SU-DHL-6 (cell line): Measurements from ENCODE around the gene DLEU7.
A peak's percentile ranks its signal among the peaks of the same experiment; 100 is the strongest.

Source experiments
- H2AFZ ChIP-seq: fragments of 200-600 bp; sonication (generic); 2 replicates; pipeline ENCODE4 v1.6.1; 2014; ENCODE audit warnings: low read depth, mild to moderate bottlenecking, moderate library complexity, mixed read lengths, antibody characterized with exemption, low read length; ENCODE audit not compliant: severe bottlenecking
- H3F3A ChIP-seq: fragments of 200-600 bp; shearing (Covaris generic); 2 replicates; pipeline ENCODE4 v1.6.0; 2016; ENCODE audit warnings: antibody characterized with exemption, mild to moderate bottlenecking; ENCODE audit not compliant: insufficient read depth
- H3K27ac ChIP-seq: fragments of 200-600 bp; sonication (generic); 2 replicates; pipeline ENCODE4 v1.5.1; 2016; ENCODE audit warnings: low read depth, mild to moderate bottlenecking, low read length, moderate library complexity, mixed read lengths
- H3K27me3 ChIP-seq: fragments of 200-600 bp; sonication (generic), shearing (Covaris generic); 2 replicates; pipeline ENCODE4 v1.6.0; 2014; ENCODE audit warnings: mild to moderate bottlenecking, low read length
- H3K36me3 ChIP-seq: fragments of 200-600 bp; sonication (generic); 2 replicates; pipeline ENCODE4 v1.6.1; 2014; ENCODE audit warnings: mild to moderate bottlenecking, low read length, mixed read lengths
- H3K4me2 ChIP-seq: fragments of 300-600, 200-600 bp; shearing (Covaris generic), sonication (generic); 2 replicates; pipeline ENCODE4 v1.6.0; 2014; ENCODE audit warnings: low read length, low read depth, mild to moderate bottlenecking; ENCODE audit not compliant: poor library complexity, severe bottlenecking
- H3K4me3 ChIP-seq: fragments of 200-600 bp; sonication (generic); 2 replicates; pipeline ENCODE4 v1.5.1; 2014; ENCODE audit warnings: antibody characterized with exemption, low read length, mild to moderate bottlenecking, mixed read lengths; ENCODE audit not compliant: insufficient read depth, poor library complexity, severe bottlenecking
- H3K79me2 ChIP-seq: fragments of 200-600 bp; sonication (generic); 2 replicates; pipeline ENCODE4 v1.6.1; 2014; ENCODE audit warnings: mild to moderate bottlenecking, low read length, moderate library complexity; ENCODE audit not compliant: insufficient read depth
- H3K9ac ChIP-seq: fragments of 200-600 bp; sonication (generic); 2 replicates; pipeline ENCODE4 v1.7.0; 2014; ENCODE audit warnings: mild to moderate bottlenecking, low read length
- H3K9me2 ChIP-seq: fragments of 200-600 bp; sonication (generic); replicated peaks from 2 replicates; pipeline ENCODE4 v1.6.1; 2014; ENCODE audit warnings: low read length; ENCODE audit not compliant: insufficient read depth
- H3K9me3 ChIP-seq: fragments of 200-600 bp; sonication (generic); 2 replicates; pipeline ENCODE4 v1.6.1; 2014; ENCODE audit warnings: low read length, mixed read lengths; ENCODE audit not compliant: insufficient read depth
- H4K20me1 ChIP-seq: fragments of 200-600 bp; sonication (generic); 2 replicates; pipeline ENCODE4 v1.6.1; 2014; ENCODE audit warnings: low read depth, mild to moderate bottlenecking, antibody characterized with exemption, low read length, moderate library complexity, mixed read lengths
- CTCF ChIP-seq: fragments of 200-600 bp; sonication (generic); IDR thresholded peaks from one replicate; pipeline ENCODE4 v1.5.1; 2017; ENCODE audit warnings: antibody characterized with exemption, mild to moderate bottlenecking, low read length, moderate library complexity; ENCODE audit not compliant: insufficient read depth, poor library complexity, severe bottlenecking
- EZH2phosphoT487 ChIP-seq: fragments of 200-600 bp; sonication (generic), shearing (Covaris generic); conservative IDR thresholded peaks from 2 replicates; pipeline ENCODE4 v1.6.1; 2018; ENCODE audit warnings: mild to moderate bottlenecking, antibody characterized with exemption, low read length, moderate library complexity, mixed read lengths

The DLEU7 gene

GRCh38 chr13:50843257-50844083 is at the start of gene DLEU7:
Gene DLEU7 (minus strand): TSS chr13:50843692. CDS start chr13:50843646, 46 bp downstream.
- Histone ChIP-seq H3K36me3 (no peaks in the 10 kb centered on the region), H2AFZ (no peak within 1 kb of the TSS), H3K9me2 (no peaks in the 10 kb centered on the region), H3K79me2 (no peaks in the 10 kb centered on the region), H3K27ac (no peak within 1 kb of the TSS), H4K20me1 (no peaks in the 10 kb centered on the region), H3K27me3 (no peaks in the 10 kb centered on the region), H3F3A (no peaks in the 10 kb centered on the region), H3K4me3 (no peak within 1 kb of the TSS), H3K4me2 (no peak within 1 kb of the TSS), H3K9ac (no peak within 1 kb of the TSS), H3K9me3 (no peaks in the 10 kb centered on the region)
- no peak for TF ChIP-seq CTCF
- TF ChIP-seq EZH2phosphoT487: no peak

GRCh38 chr13:50892210-50892944 is 48.9 kb upstream of the DLEU7 start:
- Histone ChIP-seq H3K4me2 (peak overlapping the region; percentile 55), H3K27me3 (no peaks in the 10 kb centered on the region), H2AFZ (peak overlapping the region; percentile 66)

GRCh38 chr13:50891206-50891605 is 47.7 kb upstream of the DLEU7 start:
- Histone ChIP-seq H3K4me3 (no peak overlapping the region), H3K4me2 (peak overlapping the region; percentile 55), H3K9ac (no peak overlapping the region)

More at GRCh38 chr13:50892210-50892944, 48.9 kb upstream of the DLEU7 start:
- H3F3A ChIP-seq: peaks cover 6% of the 10 kb centered on the region; the same call in 1 of the 2 replicates
- no peaks in the 10 kb centered on the region for H3K9me2 ChIP-seq
- no peak for TF ChIP-seq EZH2phosphoT487
- TF ChIP-seq CTCF: no peak
- no peaks in the 10 kb centered on the region for H3K79me2 ChIP-seq
- H4K20me1 ChIP-seq: no peaks in the 10 kb centered on the region
- peak overlapping the region; percentile 68 for H3K27ac ChIP-seq
- no peaks in the 10 kb centered on the region for H3K36me3 ChIP-seq
- H3K9ac ChIP-seq: no peak overlapping the region
- H3K9me3 ChIP-seq: no peaks in the 10 kb centered on the region
- peak overlapping the region; percentile 1 for H3K4me3 ChIP-seq

More at GRCh38 chr13:50891206-50891605, 47.7 kb upstream of the DLEU7 start:
- no peak for TF ChIP-seq CTCF
- no peak for TF ChIP-seq EZH2phosphoT487
- Histone ChIP-seq H4K20me1 (no peaks in the 10 kb centered on the region), H3K36me3 (no peaks in the 10 kb centered on the region), H3K27ac (no peak overlapping the region), H3K79me2 (no peaks in the 10 kb centered on the region), H3K9me2 (no peaks in the 10 kb centered on the region), H2AFZ (no peak overlapping the region), H3F3A (peaks cover 6% of the 10 kb centered on the region; the same call in 1 of the 2 replicates), H3K9me3 (no peaks in the 10 kb centered on the region), H3K27me3 (no peaks in the 10 kb centered on the region)
